ENCODE results near the gene RAP2A.

DNA sequence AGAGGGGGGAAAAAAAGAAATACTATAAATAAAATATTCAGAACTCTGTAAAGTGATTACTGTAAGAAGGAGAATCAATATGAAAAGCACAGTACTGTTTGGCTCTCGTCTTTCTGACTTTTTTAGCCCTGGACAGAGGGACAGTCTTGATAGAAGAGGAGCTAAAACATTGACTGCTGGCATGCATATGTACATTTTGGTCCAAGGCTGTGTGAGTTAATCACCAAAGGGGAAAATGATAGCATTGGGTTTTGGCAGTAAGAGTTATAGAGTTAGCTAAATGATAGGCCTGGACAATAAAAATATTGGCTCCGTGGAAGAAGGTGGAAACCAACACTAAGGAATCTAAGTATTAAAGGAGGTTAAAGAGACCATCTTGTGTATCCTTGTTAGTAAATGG, 50.3 kb downstream of the RAP2A start:
- TF ChIP-seq POLR2A (IDR thresholded peaks at IDR 0.05) = no peak
- TF ChIP-seq, protein P1, sequence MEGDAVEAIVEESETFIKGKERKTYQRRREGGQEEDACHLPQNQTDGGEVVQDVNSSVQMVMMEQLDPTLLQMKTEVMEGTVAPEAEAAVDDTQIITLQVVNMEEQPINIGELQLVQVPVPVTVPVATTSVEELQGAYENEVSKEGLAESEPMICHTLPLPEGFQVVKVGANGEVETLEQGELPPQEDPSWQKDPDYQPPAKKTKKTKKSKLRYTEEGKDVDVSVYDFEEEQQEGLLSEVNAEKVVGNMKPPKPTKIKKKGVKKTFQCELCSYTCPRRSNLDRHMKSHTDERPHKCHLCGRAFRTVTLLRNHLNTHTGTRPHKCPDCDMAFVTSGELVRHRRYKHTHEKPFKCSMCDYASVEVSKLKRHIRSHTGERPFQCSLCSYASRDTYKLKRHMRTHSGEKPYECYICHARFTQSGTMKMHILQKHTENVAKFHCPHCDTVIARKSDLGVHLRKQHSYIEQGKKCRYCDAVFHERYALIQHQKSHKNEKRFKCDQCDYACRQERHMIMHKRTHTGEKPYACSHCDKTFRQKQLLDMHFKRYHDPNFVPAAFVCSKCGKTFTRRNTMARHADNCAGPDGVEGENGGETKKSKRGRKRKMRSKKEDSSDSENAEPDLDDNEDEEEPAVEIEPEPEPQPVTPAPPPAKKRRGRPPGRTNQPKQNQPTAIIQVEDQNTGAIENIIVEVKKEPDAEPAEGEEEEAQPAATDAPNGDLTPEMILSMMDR (IDR thresholded peaks at IDR 0.05) = no peak

Data from prostate gland (tissue), 2 donors.